CD4-positive, alpha-beta T cell treated with Interleukin-6 at 100 ng/mL for 8 hours (primary cell): ENCODE results near the gene GRAP2.
A peak's percentile ranks its signal among the peaks of the same experiment; 100 is the strongest.
"Not testable (repeated sequence)": the region's sequence is repeated elsewhere in the genome, so short reads cannot be mapped to it uniquely, and the experiment has no call there.

Experiments
- DNase-seq: peaks from one replicate; pipeline ENCODE4 v3.0.0-alpha.2; 2020; ENCODE audit warnings: mixed read lengths, low spot score

Gene GRAP2

GRCh38 chr22:39967996-39968972 is 67.4 kb downstream of the GRAP2 start:
- no peak for DNase-seq

- DNase-seq: no peak
Measured at GRCh38 chr22:39970742-39971141, 69.9 kb downstream of the GRAP2 start.

GRCh38 chr22:39972641-39973040 is 71.8 kb downstream of the GRAP2 start:
- DNase-seq: no peak

GRCh38 chr22:39973656-39974055 is 72.8 kb downstream of the GRAP2 start:
- DNase-seq: no peak

GRCh38 chr22:39974065-39974464 is 73.2 kb downstream of the GRAP2 start:
- DNase-seq: no peak

GRCh38 chr22:39979048-39979447 is 78.2 kb downstream of the GRAP2 start:
- DNase-seq: no peak

GRCh38 chr22:39979458-39979857 is 78.6 kb downstream of the GRAP2 start:
- no peak for DNase-seq

GRCh38 chr22:39980596-39980995 is 79.7 kb downstream of the GRAP2 start:
- no peak for DNase-seq

GRCh38 chr22:39983346-39983745 is 82.5 kb downstream of the GRAP2 start:
- DNase-seq: no peak

- no peak for DNase-seq
Measured at GRCh38 chr22:39984006-39984405, 83.1 kb downstream of the GRAP2 start.

GRCh38 chr22:39984746-39985145 is 83.9 kb downstream of the GRAP2 start:
- no peak for DNase-seq

- no peak for DNase-seq
Measured at GRCh38 chr22:39985383-39986035, 84.6 kb downstream of the GRAP2 start.

- DNase-seq: no peak
Measured at GRCh38 chr22:39988386-39989114, 87.7 kb downstream of the GRAP2 start.

GRCh38 chr22:39989633-39990032 is 88.7 kb downstream of the GRAP2 start:
- DNase-seq: no peak

- no peak for DNase-seq
Measured at GRCh38 chr22:39990686-39991085, 89.8 kb downstream of the GRAP2 start.

GRCh38 chr22:39991159-39991860 is 90.4 kb downstream of the GRAP2 start:
- no peak for DNase-seq

GRCh38 chr22:39992088-39992826 is 91.4 kb downstream of the GRAP2 start:
- DNase-seq: no peak

- DNase-seq: not testable (repeated sequence)
Measured at GRCh38 chr22:39992894-39993293, 92.0 kb downstream of the GRAP2 start.

- peak; percentile 21 for DNase-seq
Measured at GRCh38 chr22:39994041-39994565, 93.2 kb downstream of the GRAP2 start.

- no peak for DNase-seq
Measured at GRCh38 chr22:39994566-39995392, 93.9 kb downstream of the GRAP2 start, which contains the start of gene FAM83F. Gene FAM83F, plus strand, starts transcription at chr22:39994954. Its CDS starts 89 bp downstream, at chr22:39995043.
